Esophagus squamous epithelium (tissue), 4 donors: ENCODE results near the gene NBPF6.
"Not testable (repeated sequence)": the region's sequence is repeated elsewhere in the genome, so short reads cannot be mapped to it uniquely, and the experiment has no call there.

Experiments
- CTCF ChIP-seq, 6 experiments: fragments of 450-650 bp in 4 of 6; fragments of 200-600 bp in 2 of 6; sonication (generic) in 2 of 6; IDR thresholded peaks; one replicate each; pipeline ENCODE4 v1.5.1; 2016 to 2019; ENCODE audit warnings: antibody characterized with exemption in 6 of 6, mild to moderate bottlenecking in 4 of 6, moderate library complexity in 4 of 6
- POLR2A ChIP-seq, 4 donors: fragments of 450-650 bp; IDR thresholded peaks; one replicate each; pipeline ENCODE4 v1.6.1; 2017; ENCODE audit warnings: antibody characterized with exemption in 4 of 4, mild to moderate bottlenecking in 4 of 4, moderate library complexity in 3 of 4

- TF ChIP-seq CTCF, POLR2A (IDR thresholded peaks at IDR 0.05): not testable (repeated sequence)
Measured at GRCh38 chr1:108513914-108514313, 63.8 kb downstream of the NBPF6 start.
